Astrocyte (in vitro differentiated cells and primary cell): Measurements from ENCODE around the gene TFB1M.

Experiments used
- EZH2 ChIP-seq: IDR thresholded peaks from 2 replicates; pipeline ENCODE4 v1.6.1; 2012; ENCODE audit warnings: mild to moderate bottlenecking, low read length, inconsistent platforms; ENCODE audit not compliant: insufficient read depth
- TF ChIP-seq, protein P1 (sequence below): IDR thresholded peaks from 2 replicates; pipeline ENCODE4 v1.5.1; 2011; ENCODE audit warnings: low read depth, mild to moderate bottlenecking, inconsistent platforms, low read length, moderate library complexity; ENCODE audit not compliant: insufficient read depth

DNA sequence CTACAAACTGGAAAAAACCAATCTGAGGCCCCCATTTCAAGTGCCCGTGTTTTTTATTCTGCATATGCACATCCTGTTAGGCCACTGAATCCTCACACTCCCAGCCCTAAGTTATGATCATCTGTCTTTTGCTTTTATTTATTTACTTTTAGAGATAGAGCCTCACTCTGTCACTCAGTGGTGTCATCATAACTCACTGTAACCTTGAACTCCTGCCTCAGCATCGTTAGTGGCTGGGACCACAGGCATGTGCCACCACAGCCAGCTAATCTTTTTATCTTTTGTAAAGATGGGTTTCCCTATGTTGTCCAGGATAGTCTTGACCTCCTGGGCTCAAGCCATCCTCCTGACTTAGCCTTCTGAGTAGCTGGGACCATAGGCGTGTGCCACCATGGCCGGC lies 80.1 kb downstream of the TFB1M start:
- TF ChIP-seq, protein P1, sequence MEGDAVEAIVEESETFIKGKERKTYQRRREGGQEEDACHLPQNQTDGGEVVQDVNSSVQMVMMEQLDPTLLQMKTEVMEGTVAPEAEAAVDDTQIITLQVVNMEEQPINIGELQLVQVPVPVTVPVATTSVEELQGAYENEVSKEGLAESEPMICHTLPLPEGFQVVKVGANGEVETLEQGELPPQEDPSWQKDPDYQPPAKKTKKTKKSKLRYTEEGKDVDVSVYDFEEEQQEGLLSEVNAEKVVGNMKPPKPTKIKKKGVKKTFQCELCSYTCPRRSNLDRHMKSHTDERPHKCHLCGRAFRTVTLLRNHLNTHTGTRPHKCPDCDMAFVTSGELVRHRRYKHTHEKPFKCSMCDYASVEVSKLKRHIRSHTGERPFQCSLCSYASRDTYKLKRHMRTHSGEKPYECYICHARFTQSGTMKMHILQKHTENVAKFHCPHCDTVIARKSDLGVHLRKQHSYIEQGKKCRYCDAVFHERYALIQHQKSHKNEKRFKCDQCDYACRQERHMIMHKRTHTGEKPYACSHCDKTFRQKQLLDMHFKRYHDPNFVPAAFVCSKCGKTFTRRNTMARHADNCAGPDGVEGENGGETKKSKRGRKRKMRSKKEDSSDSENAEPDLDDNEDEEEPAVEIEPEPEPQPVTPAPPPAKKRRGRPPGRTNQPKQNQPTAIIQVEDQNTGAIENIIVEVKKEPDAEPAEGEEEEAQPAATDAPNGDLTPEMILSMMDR: no peak
- TF ChIP-seq EZH2: no peak
